Measurements from ENCODE around the gene FTCD. TPM values are rescaled to one million over a fixed set of nuclear protein-coding genes. Genes with fewer than 3 reads are reported as not detected.

The FTCD gene
- total and polyA plus RNA-seq, 2 of the 8 experiments (the other 6 are each of a cell fraction or from before 2014, with no cell fraction given) = 3.3 to 4.9 TPM

GRCh38 chr21:46187261-46187660 is 31.9 kb upstream of the FTCD start:
- FAIRE-seq = no peak
- H2BK15ac ChIP-seq (ENCODE audit: low read length) = no peak overlapping the region
- no peak overlapping the region for H2AK5ac ChIP-seq (ENCODE audit: low read depth, low read length)
- H4K5ac ChIP-seq (ENCODE audit: insufficient read length, low read depth, low read length) = no peak overlapping the region
- H3K18ac ChIP-seq (ENCODE audit: extremely low read depth, low read length) = no peak overlapping the region
- H4K8ac ChIP-seq (ENCODE audit: extremely low read depth, insufficient read depth, low read length) = no peak overlapping the region
- H3K4me3 ChIP-seq (ENCODE audit: extremely low read depth in 1 of 4, insufficient read depth in 2 of 4, low read depth in 3 of 4, low read length in 4 of 4) = no peak overlapping the region
- no peak for DNase-seq (ENCODE audit: low read depth in 1 of 2, low spot score in 2 of 2)
- H3K27me3 ChIP-seq (replicated peaks in 1 of 4; ENCODE audit: control insufficient read depth in 3 of 4, extremely low read depth in 1 of 4, insufficient read depth in 3 of 4, low read length in 3 of 4) = no peaks in the 10 kb centered on the region
- no peak overlapping the region for H2AFZ ChIP-seq (ENCODE audit: low read length)
- peaks cover 3 to 9% (median 4%) of the 10 kb centered on the region in 4 experiments; a peak in 5 of 7 replicates for H3K4me1 ChIP-seq (replicated peaks in 1 of 4; ENCODE audit: control insufficient read depth in 3 of 4, insufficient read depth in 4 of 4, low read length in 3 of 4)
- no peak overlapping the region for H2BK20ac ChIP-seq (ENCODE audit: low read length)
- H3K4ac ChIP-seq (replicated peaks; ENCODE audit: insufficient read length, low read depth, low read length) = no peak overlapping the region
- no peak overlapping the region for H3K14ac ChIP-seq (ENCODE audit: insufficient read length)
- H4K20me1 ChIP-seq (replicated peaks in 1 of 2; ENCODE audit: control insufficient read depth in 1 of 2, insufficient read depth in 2 of 2, low read length in 2 of 2) = peaks cover 2 to 14% of the 10 kb centered on the region in 2 experiments
- H3K56ac ChIP-seq (replicated peaks; ENCODE audit: insufficient read length, low read depth, low read length) = no peak overlapping the region
- H2BK120ac ChIP-seq (replicated peaks; ENCODE audit: low read depth, low read length) = no peak overlapping the region
- H3K79me2 ChIP-seq (ENCODE audit: control insufficient read depth in 1 of 2, insufficient read depth in 2 of 2, low read length in 2 of 2) = no peaks in the 10 kb centered on the region
- no peak overlapping the region for H3K27ac ChIP-seq (ENCODE audit: low read depth, low read length)
- no peaks in the 10 kb centered on the region for H3K79me1 ChIP-seq (ENCODE audit: low read depth, low read length)
- no peak overlapping the region for H3K4me2 ChIP-seq (ENCODE audit: insufficient read depth in 1 of 2, low read depth in 2 of 2, low read length in 2 of 2)
- H3K9ac ChIP-seq (replicated peaks in 1 of 4; ENCODE audit: extremely low read depth in 1 of 4, low read depth in 3 of 4, low read length in 3 of 4) = no peak overlapping the region
- no peak overlapping the region for H3K23ac ChIP-seq (ENCODE audit: insufficient read length)
- ChIA-PET POLR2A (ENCODE audit: partially characterized antibody) (no interaction called here), CTCF (ENCODE audit: partially characterized antibody) (interaction anchor here (1.1 to 1.6 kb wide), 3 partner anchors 34 to 54 kb away, joined by 3 to 5 read pairs (median 3); no protein-coding TSS in a partner anchor)
- H3K23me2 ChIP-seq (ENCODE audit: low read depth, low read length) = peaks cover 8% of the 10 kb centered on the region
- H2BK12ac ChIP-seq (ENCODE audit: low read depth, low read length) = no peak overlapping the region
- no peaks in the 10 kb centered on the region for H3K9me3 ChIP-seq (ENCODE audit: insufficient read depth in 2 of 2, low read depth in 1 of 2, low read length in 1 of 2)
- peaks cover 0 to 3% (median 1%) of the 10 kb centered on the region in 4 experiments; a peak in 5 of 8 replicates for H3K36me3 ChIP-seq (ENCODE audit: control insufficient read depth in 2 of 4, insufficient read depth in 4 of 4, low read length in 3 of 4)
- H4K91ac ChIP-seq (replicated peaks; ENCODE audit: insufficient read length, low read length) = no peak overlapping the region
- no peak overlapping the region for H2BK5ac ChIP-seq (ENCODE audit: low read depth, low read length)
- WGBS, 2 experiments (ENCODE audit: extremely low coverage in 1 of 2, insufficient coverage in 1 of 2, insufficient read length in 1 of 2, insufficient replicate concordance in 2 of 2, low coverage in 1 of 2, low lambda C conversion rate in 2 of 2, missing lambda C conversion rate in 1 of 2) = 97% methylated on average over 8 of the region's 8 CpGs; no CpG with 5 or more reads in 1 of the 2 experiments

Measured in H1 (cell line).